H1 (cell line): Measurements from ENCODE around the gene LOXL4. TPM values are rescaled to one million over a fixed set of nuclear protein-coding genes. Genes with fewer than 3 reads are reported as not detected.

Experiments
- CBX5 ChIP-seq: fragments of 300-800, 300-1000 bp; sonication (generic); IDR thresholded peaks from 2 replicates; pipeline ENCODE4 v1.7.1; 2016; ENCODE audit warnings: antibody characterized with exemption, low read length, low read depth
- RFX5 ChIP-seq: IDR thresholded peaks from 2 replicates; pipeline ENCODE4 v1.6.1; 2011; ENCODE audit warnings: low read depth, low read length, improper control_type of control experiment, borderline replicate concordance
- RXRA ChIP-seq: IDR thresholded peaks from 2 replicates; pipeline ENCODE4 v1.6.1; 2011; ENCODE audit warnings: low read depth, mild to moderate bottlenecking, low read length, moderate library complexity; ENCODE audit not compliant: insufficient read depth
- SP4 ChIP-seq: IDR thresholded peaks from 2 replicates; pipeline ENCODE4 v1.6.1; 2012; ENCODE audit warnings: low read length, inconsistent platforms
- polyA plus RNA-seq, 7 experiments: library from polyadenylated mRNA; depleted of rRNA in 3 of 7; stranded (reverse) in 5 of 7; unstranded in 2 of 7; fragments of >200 nt in 5 of 7; fragments of 200-250 nt in 2 of 7; gene quantifications; 1 replicate in 5 of 7; 2 replicates in 1 of 7; 4 replicates in 1 of 7; pipeline versions ENCODE4 v1.2.1 to v1.2.3, GENCODE V29; 2011 to 2013; ENCODE audit warnings: missing spikeins in 2 of 7, mixed read lengths in 2 of 7
- total RNA-seq: library from RNA; stranded (reverse); fragmentation: NEBNext Ultra II Directional; extraction: Animal tissue kit (Norgen Biotek cat#: 25700); gene quantifications from 2 replicates; pipeline ENCODE4 v1.2.1, GENCODE V29; 2021
- TF ChIP-seq, protein P1 (sequence below): IDR thresholded peaks from 2 replicates; pipeline ENCODE4 v1.6.1; 2012; ENCODE audit warnings: inconsistent platforms

LOXL4 gene
- total and polyA plus RNA-seq, 2 of the 8 experiments (the other 6 are each of a cell fraction or from before 2014, with no cell fraction given), result 0.13 to 0.27 TPM

DNA sequence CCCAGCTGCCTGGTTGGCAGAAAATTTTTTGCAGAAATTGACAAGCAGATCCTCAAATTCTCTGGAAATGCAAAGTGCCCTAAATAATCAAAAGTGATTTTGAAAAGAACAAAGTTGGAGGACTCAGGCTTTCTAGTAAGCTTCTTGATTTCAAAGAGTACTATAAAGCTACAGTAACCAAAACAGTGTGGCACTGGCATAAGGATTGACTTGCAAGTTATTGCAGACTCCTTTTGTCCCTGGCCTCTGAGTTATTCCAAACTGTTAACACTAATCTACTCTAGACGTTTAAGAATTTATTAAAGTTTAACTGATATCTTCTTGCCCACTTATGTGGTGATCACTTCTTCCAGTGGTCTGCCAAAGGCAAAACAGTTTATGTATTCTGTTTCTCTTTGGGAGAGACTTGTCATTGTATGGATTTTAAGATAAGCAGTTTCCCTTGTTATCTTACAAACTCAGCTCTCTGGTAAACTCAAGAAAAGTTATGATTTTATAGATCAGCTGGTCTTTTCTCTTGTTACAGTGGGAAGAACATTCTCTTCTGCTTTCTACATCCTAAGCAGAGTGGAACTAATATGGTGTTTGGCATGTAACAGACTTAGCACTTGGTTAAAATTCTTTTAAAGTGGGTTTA is 41.4 kb downstream of the LOXL4 start (continued):
- no peak for TF ChIP-seq RXRA
- no peak for TF ChIP-seq CBX5
- no peak for TF ChIP-seq SP4
- TF ChIP-seq, protein P1, sequence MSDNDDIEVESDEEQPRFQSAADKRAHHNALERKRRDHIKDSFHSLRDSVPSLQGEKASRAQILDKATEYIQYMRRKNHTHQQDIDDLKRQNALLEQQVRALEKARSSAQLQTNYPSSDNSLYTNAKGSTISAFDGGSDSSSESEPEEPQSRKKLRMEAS, result no peak
- TF ChIP-seq RFX5, result no peak
